GM12878 (cell line): ENCODE data around the gene NADSYN1. TPM values are rescaled to one million over a fixed set of nuclear protein-coding genes. Genes with fewer than 3 reads are reported as not detected.

Source experiments
- ATAC-seq: fragments of 200-7000 bp; cut with Tn5 transposase; 3 replicates; pipeline ENCODE4 v1.9.1; 2020; ENCODE audit warnings: mild to moderate bottlenecking, moderate library complexity
- BruUV-seq: library from RNA; stranded (reverse); fragments of 400-500 nt; replicated peaks from 2 replicates; lab custom pipeline; 2021; lab: Mats Ljungman, UMichigan
- CTCF ChIA-PET: fragments of 300-600 bp; sonication (Branson Sonifier 250); formaldehyde crosslinking; extraction: SDS; loops from one replicate; lab custom pipeline; 2021; ENCODE audit warnings: inconsistent platforms; lab: Yijun Ruan, JAX
- POLR2A ChIA-PET: fragments of 350-600 bp; formaldehyde crosslinking; extraction: SDS; loops from one replicate; lab custom pipeline; 2021; ENCODE audit warnings: inconsistent platforms; lab: Charles Lee
- RAD21 ChIA-PET: fragments of 300-600 bp; sonication (Branson Sonifier 250); formaldehyde crosslinking; loops from one replicate; lab custom pipeline; 2023; ENCODE audit warnings: antibody characterized with exemption; ENCODE audit not compliant: unreplicated experiment; lab: Charles Lee
- SMC1A ChIA-PET: fragments of 300-600 bp; sonication (Branson Sonifier 250); formaldehyde crosslinking; loops from one replicate; lab custom pipeline; 2023; ENCODE audit not compliant: unreplicated experiment, uncharacterized antibody; lab: Charles Lee
- DNase-seq: peaks from one replicate; pipeline ENCODE4 v3.0.0-alpha.2; 2011; ENCODE audit warnings: low read depth, low spot score
- FAIRE-seq: peaks from 3 replicates; lab custom pipeline; 2011; peaks lifted over from hg19 to GRCh38; lab: Jason Lieb, UNC
- H2AFZ ChIP-seq: 2 replicates; pipeline ENCODE4 v1.6.0; 2011; ENCODE audit warnings: low read depth, low read length, control low read depth; ENCODE audit not compliant: control insufficient read depth
- H3K27ac ChIP-seq: 2 replicates; pipeline ENCODE4 v1.5.1; 2011; ENCODE audit warnings: control low read depth; ENCODE audit not compliant: control insufficient read depth, insufficient read depth
- H3K27me3 ChIP-seq, 2 experiments: replicated peaks in 1 of 2; 2 replicates each; pipeline versions ENCODE4 v1.6.0 to v1.6.1; 2011; ENCODE audit warnings: low read length in 1 of 2; ENCODE audit not compliant: control insufficient read depth in 2 of 2, insufficient read depth in 2 of 2
- H3K36me3 ChIP-seq, 2 experiments: 2 replicates each; pipeline ENCODE4 v1.5.1; 2011; ENCODE audit warnings: low read length in 1 of 2; ENCODE audit not compliant: control insufficient read depth in 2 of 2, insufficient read depth in 2 of 2
- H3K4me1 ChIP-seq: 2 replicates; pipeline ENCODE4 v1.6.1; 2011; ENCODE audit warnings: mild to moderate bottlenecking, low read length, moderate library complexity, mixed read lengths; ENCODE audit not compliant: control insufficient read depth, insufficient read depth
- H3K4me2 ChIP-seq: 2 replicates; pipeline ENCODE4 v1.6.0; 2011; ENCODE audit warnings: control low read depth; ENCODE audit not compliant: control insufficient read depth, insufficient read depth
- H3K4me3 ChIP-seq: fragments of 200-600 bp; sonication (generic); 2 replicates; pipeline ENCODE4 v1.5.1; 2016
- H3K79me2 ChIP-seq: 2 replicates; pipeline ENCODE4 v1.6.0; 2011; ENCODE audit warnings: low read length; ENCODE audit not compliant: control insufficient read depth, insufficient read depth
- H3K9ac ChIP-seq: 2 replicates; pipeline ENCODE4 v1.8.0; 2011; ENCODE audit warnings: low read length, control low read depth, mixed read lengths; ENCODE audit not compliant: control insufficient read depth, insufficient read depth
- H3K9me3 ChIP-seq: replicated peaks from 3 replicates; pipeline ENCODE4 v1.5.1; 2011; ENCODE audit warnings: mild to moderate bottlenecking, low read length; ENCODE audit not compliant: control insufficient read depth, insufficient read depth
- H4K20me1 ChIP-seq: 2 replicates; pipeline ENCODE4 v1.6.0; 2011; ENCODE audit not compliant: control insufficient read depth, insufficient read depth
- CBX3 ChIP-seq: fragments of 200-600 bp; sonication (generic); IDR thresholded peaks from 2 replicates; pipeline ENCODE4 v1.6.1; 2016; ENCODE audit warnings: low read depth, borderline replicate concordance
- IRF3 ChIP-seq: fragments of 450-650 bp; IDR thresholded peaks from 2 replicates; pipeline ENCODE4 v1.6.1; 2014; ENCODE audit warnings: mild to moderate bottlenecking
- IRF4 ChIP-seq: IDR thresholded peaks from 2 replicates; pipeline ENCODE4 v1.6.1; 2011; ENCODE audit warnings: low read depth, low read length
- JUNB ChIP-seq: IDR thresholded peaks from 2 replicates; pipeline ENCODE4 v1.6.1; 2016; ENCODE audit warnings: antibody characterized with exemption, mild to moderate bottlenecking
- KAT2A ChIP-seq: conservative IDR thresholded peaks from 2 replicates; pipeline ENCODE4 v1.6.1; 2011; ENCODE audit warnings: low read depth, low read length; ENCODE audit not compliant: control insufficient read depth
- LARP7 ChIP-seq: fragments of 450-650 bp; IDR thresholded peaks from 2 replicates; pipeline ENCODE4 v1.6.1; 2017; ENCODE audit warnings: mild to moderate bottlenecking
- SREBF1 ChIP-seq: IDR thresholded peaks from 2 replicates; pipeline ENCODE4 v1.6.1; 2012; ENCODE audit warnings: mild to moderate bottlenecking, low read length
- TCF3 ChIP-seq: IDR thresholded peaks from 2 replicates; pipeline ENCODE4 v1.6.1; 2012; ENCODE audit warnings: low read depth, mild to moderate bottlenecking, low read length, borderline replicate concordance; ENCODE audit not compliant: insufficient read depth
- WGBS: methylation state at CpG from one replicate; pipeline ENCODE4 v1.1.6; 2016; ENCODE audit warnings: low lambda C conversion rate; ENCODE audit not compliant: insufficient replicate concordance, insufficient coverage; ENCODE audit errors: missing lambda C conversion rate; 5-methylcytosine and 5-hydroxymethylcytosine counted together
- in situ Hi-C: fragments of 300-500 bp; cut with MboI; formaldehyde crosslinking; loops from 9 replicates; pipeline ENCODE4 v1.14.3; 2018; ENCODE audit warnings: mixed read lengths
- intact Hi-C: fragments of 100-400 bp; cut with micrococcal nuclease; formaldehyde crosslinking; loops from one replicate; pipeline ENCODE4 v1.14.2; 2022; ENCODE audit not compliant: unreplicated experiment
- polyA plus RNA-seq, 11 experiments: library from polyadenylated mRNA; depleted of rRNA in 4 of 11; unstranded in 6 of 11; stranded (reverse) in 5 of 11; fragments of >200 nt; fragmentation: Nextera tagmentation in 4 of 11; fragmentation: Illumina TruSeq in 1 of 11; extraction: Ambion mirVana in 4 of 11; extraction: Trizol in 1 of 11; gene quantifications; 1 replicate in 1 of 11; 2 replicates in 10 of 11; pipeline versions ENCODE4 v1.2.1 to v1.2.3, GENCODE V29; 2011 to 2016; ENCODE audit warnings: inconsistent platforms in 2 of 11, missing spikeins in 2 of 11, low read depth in 1 of 11
- total RNA-seq, 4 experiments: library from RNA; depleted of rRNA in 3 of 4; stranded (reverse); fragments of >200 nt in 3 of 4; fragmentation: Illumina TruSeq in 1 of 4; extraction: Trizol in 1 of 4; gene quantifications; 2 replicates each; pipeline versions ENCODE4 v1.2.1 to v1.2.3, GENCODE V29; 2013 to 2021
- TF ChIP-seq, protein P1 (sequence below): IDR thresholded peaks from 2 replicates; pipeline ENCODE4 v1.6.1; 2011; ENCODE audit warnings: borderline replicate concordance, low read depth, mild to moderate bottlenecking, moderate library complexity, mixed read lengths, low read length; ENCODE audit not compliant: insufficient read depth; ENCODE audit errors: extremely low read length

The NADSYN1 gene
- total and polyA plus RNA-seq, 10 of the 15 experiments (the other 5 are each of a cell fraction or from before 2014, with no cell fraction given), result 12.2 to 90.2 (median 69.5) TPM

- ChIA-PET POLR2A (interaction anchor here (0.9 to 1.4 kb wide), 3 partner anchors 14 to 21 kb away, joined by 3 to 5 read pairs (median 3); no protein-coding TSS in a partner anchor), CTCF (interaction anchor here (1.0 to 3.1 kb wide), 2 partner anchors 29 to 132 kb away, joined by 3 to 12 read pairs; no protein-coding TSS in a partner anchor), SMC1A (interaction anchor here (1.4 to 1.7 kb wide), 2 partner anchors 25 to 116 kb away, joined by 5 to 6 read pairs; no protein-coding TSS in a partner anchor), RAD21 (no interaction called here)
- BruUV-seq, result no TSS peak
- peak; percentile 47 for ATAC-seq
- Histone ChIP-seq H4K20me1 (no peaks in the 10 kb centered on the region), H3K36me3 (peaks cover 9 to 17% of the 10 kb centered on the region in 2 experiments; a peak in 3 of 4 replicates), H3K4me1 (peaks cover 9% of the 10 kb centered on the region; the same call in 1 of the 2 replicates), H3K9me3 (peaks cover 2% of the 10 kb centered on the region; the same call in 2 of the 3 replicates), H3K27me3 (no peaks in the 10 kb centered on the region), H3K79me2 (peaks cover 36% of the 10 kb centered on the region), H3K4me2 (peak overlapping the region; percentile 93), H3K9ac (peak overlapping the region; percentile 57), H3K4me3 (peak overlapping the region; percentile 85), H2AFZ (peak overlapping the region; percentile 88), H3K27ac (peak overlapping the region; percentile 54)
- no peak for TF ChIP-seq KAT2A
- TF ChIP-seq IRF3, result no peak
- TF ChIP-seq IRF4, result no peak
- TF ChIP-seq SREBF1, result no peak
- TF ChIP-seq TCF3, result 0 out of 2 replicates have a peak, but pooled peaks have one; percentile 36
- TF ChIP-seq CBX3, result no peak
- no peak for TF ChIP-seq JUNB
- TF ChIP-seq, protein P1, sequence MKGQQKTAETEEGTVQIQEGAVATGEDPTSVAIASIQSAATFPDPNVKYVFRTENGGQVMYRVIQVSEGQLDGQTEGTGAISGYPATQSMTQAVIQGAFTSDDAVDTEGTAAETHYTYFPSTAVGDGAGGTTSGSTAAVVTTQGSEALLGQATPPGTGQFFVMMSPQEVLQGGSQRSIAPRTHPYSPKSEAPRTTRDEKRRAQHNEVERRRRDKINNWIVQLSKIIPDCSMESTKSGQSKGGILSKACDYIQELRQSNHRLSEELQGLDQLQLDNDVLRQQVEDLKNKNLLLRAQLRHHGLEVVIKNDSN, result no peak
- TF ChIP-seq LARP7, result no peak
- no peak for FAIRE-seq
- DNase-seq, result no peak
- intact Hi-C loops, result no loop called here
- WGBS, result 1% methylated on average over 22 of the region's 31 CpGs
- in situ Hi-C loops, result no loop called here
Observed at GRCh38 chr11:71447791-71448256, 5.2 kb upstream of the NADSYN1 start.
